Stimulated activated CD4-positive, alpha-beta T cell treated with anti-CD3 and anti-CD28 coated beads, Interleukin-15, amount 100 ng/mL, for 48 hours (primary cell): ENCODE measurements around the gene CUL7.
"Not testable (repeated sequence)": the region's sequence is repeated elsewhere in the genome, so short reads cannot be mapped to it uniquely, and the experiment has no call there.

Experiments
- DNase-seq, 2 donors: peaks; one replicate each; pipeline ENCODE4 v3.0.0-alpha.2; 2020; ENCODE audit warnings: low read depth in 2 of 2

Gene CUL7

GRCh38 chr6:43045371-43045930, 8.2 kb downstream of the CUL7 start:
- DNase-seq, result no peak

GRCh38 chr6:43043310-43043709, 10.3 kb downstream of the CUL7 start:
- no peak for DNase-seq

- not testable (repeated sequence) for DNase-seq
Observed at GRCh38 chr6:43041475-43041874, 12.2 kb downstream of the CUL7 start.

GRCh38 chr6:43040542-43041257, 13.0 kb downstream of the CUL7 start:
- DNase-seq, result no peak

- no peak for DNase-seq
Observed at GRCh38 chr6:43038727-43039126, 14.9 kb downstream of the CUL7 start.

- DNase-seq, result no peak
Observed at GRCh38 chr6:43037706-43038105, 15.9 kb downstream of the CUL7 start.

GRCh38 chr6:43037197-43037596, 16.5 kb downstream of the CUL7 start:
- no peak for DNase-seq

- no peak for DNase-seq
Observed at GRCh38 chr6:43036712-43037111, 16.9 kb downstream of the CUL7 start.

GRCh38 chr6:43035495-43036194, 18.0 kb downstream of the CUL7 start:
- DNase-seq, result no peak

- DNase-seq, result no peak
Observed at GRCh38 chr6:43034190-43034525, 19.5 kb downstream of the CUL7 start.

GRCh38 chr6:43033496-43034189, 20.0 kb downstream of the CUL7 start:
- DNase-seq, result no peak

- DNase-seq, result no peak
Observed at GRCh38 chr6:43032326-43032725, 21.3 kb downstream of the CUL7 start.

- DNase-seq, result no peak
Observed at GRCh38 chr6:43029120-43029519, 24.5 kb downstream of the CUL7 start.

- DNase-seq, result no peak
Observed at GRCh38 chr6:43026365-43026764, 27.3 kb downstream of the CUL7 start.

GRCh38 chr6:43024436-43024835, 29.2 kb downstream of the CUL7 start:
- no peak for DNase-seq

GRCh38 chr6:43021270-43022047, 32.2 kb downstream of the CUL7 start, which contains the start of gene RRP36:
Gene RRP36, plus strand, starts transcription at chr6:43021623. Its CDS starts 32 bp downstream, at chr6:43021655.
- DNase-seq, result peak; percentile 31 to 51

GRCh38 chr6:43020847-43021246, 32.8 kb downstream of the CUL7 start:
- DNase-seq, result no peak

GRCh38 chr6:43020052-43020705, 33.5 kb downstream of the CUL7 start:
- DNase-seq, result no peak

GRCh38 chr6:43019152-43019551, 34.5 kb downstream of the CUL7 start:
- no peak for DNase-seq

- DNase-seq, result no peak
Observed at GRCh38 chr6:43016943-43017334, 36.7 kb downstream of the CUL7 start.
